ENCODE data around the gene TTC24.

- TF ChIP-seq CTCF (IDR thresholded peaks at IDR 0.05), result no peak
- TF ChIP-seq POLR2A (IDR thresholded peaks at IDR 0.05), result no peak
Measured at GRCh38 chr1:156592910-156593660, 13.6 kb downstream of the TTC24 start.
